CD4-positive, alpha-beta T cell treated with Interleukin-17A for 1 hour (primary cell): Measurements from ENCODE around the gene RETREG3.
"Not testable (repeated sequence)": the region's sequence is repeated elsewhere in the genome, so short reads cannot be mapped to it uniquely, and the experiment has no call there.

Experiments
- DNase-seq: peaks from one replicate; pipeline ENCODE4 v3.0.0-alpha.2; 2020

Gene RETREG3

GRCh38 chr17:42609182-42609813, at the start of gene RETREG3, which contains the start of gene TUBG1:
Gene RETREG3 (minus strand): TSS chr17:42609374. CDS start chr17:42609324, 50 bp downstream.
Gene TUBG1 (plus strand): TSS chr17:42609683. CDS start chr17:42609738, 55 bp downstream.
- DNase-seq = peak; percentile 99

DNA sequence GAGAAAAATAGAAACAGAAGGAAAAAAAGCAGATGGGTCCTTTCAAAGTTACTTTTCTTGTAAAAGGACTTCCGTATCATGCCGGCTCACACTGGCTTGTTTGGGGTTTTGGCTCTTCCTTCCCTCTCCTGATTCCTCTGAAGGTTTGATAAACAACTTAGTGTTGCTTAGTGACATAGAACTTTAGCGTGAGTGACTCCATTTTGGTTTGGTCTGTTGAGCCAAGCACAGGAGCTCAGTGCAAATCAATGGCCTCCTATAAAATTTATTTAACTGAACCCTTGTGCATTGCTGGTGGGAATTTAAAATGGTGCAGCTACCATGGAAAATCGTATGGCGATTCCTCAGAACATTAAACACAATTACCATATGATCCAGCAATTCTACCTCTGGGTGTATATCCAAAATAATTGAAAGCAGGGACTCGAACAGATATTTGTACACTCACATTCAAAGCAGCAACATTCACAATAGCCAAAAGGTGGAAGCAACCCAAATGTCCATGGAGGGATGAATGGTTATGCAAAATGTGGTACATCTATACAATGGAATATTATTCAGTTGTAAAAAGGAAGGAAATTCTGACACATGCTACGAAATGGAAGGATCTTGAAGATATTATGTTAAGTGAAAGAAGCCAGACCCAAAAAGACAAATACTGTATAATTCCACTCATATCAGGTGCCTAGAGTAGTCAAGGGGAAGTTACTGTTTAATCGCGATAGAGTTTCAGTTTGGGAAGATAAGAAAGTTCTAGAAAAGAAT, 48.8 kb upstream of the RETREG3 start:
- DNase-seq = no peak

DNA sequence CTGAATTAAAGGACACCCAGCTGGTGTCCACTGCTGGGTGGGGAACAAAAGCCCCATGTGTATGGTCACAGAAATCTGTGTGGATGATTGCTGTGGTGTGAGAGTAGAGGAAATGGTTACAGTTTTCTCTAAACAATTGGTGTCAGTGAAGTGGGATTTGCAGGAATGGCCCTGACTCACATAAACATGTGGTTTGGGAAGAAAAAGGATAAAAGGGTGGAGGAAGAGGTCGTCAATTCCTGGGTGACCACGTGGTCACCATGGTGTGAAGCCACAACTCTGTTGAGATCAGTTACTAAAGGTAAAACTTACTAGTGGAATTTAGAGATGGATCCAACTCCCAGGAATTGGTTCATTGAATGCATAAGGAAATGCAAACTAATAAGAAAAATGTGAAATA, 46.4 kb upstream of the RETREG3 start:
- DNase-seq = no peak

DNA sequence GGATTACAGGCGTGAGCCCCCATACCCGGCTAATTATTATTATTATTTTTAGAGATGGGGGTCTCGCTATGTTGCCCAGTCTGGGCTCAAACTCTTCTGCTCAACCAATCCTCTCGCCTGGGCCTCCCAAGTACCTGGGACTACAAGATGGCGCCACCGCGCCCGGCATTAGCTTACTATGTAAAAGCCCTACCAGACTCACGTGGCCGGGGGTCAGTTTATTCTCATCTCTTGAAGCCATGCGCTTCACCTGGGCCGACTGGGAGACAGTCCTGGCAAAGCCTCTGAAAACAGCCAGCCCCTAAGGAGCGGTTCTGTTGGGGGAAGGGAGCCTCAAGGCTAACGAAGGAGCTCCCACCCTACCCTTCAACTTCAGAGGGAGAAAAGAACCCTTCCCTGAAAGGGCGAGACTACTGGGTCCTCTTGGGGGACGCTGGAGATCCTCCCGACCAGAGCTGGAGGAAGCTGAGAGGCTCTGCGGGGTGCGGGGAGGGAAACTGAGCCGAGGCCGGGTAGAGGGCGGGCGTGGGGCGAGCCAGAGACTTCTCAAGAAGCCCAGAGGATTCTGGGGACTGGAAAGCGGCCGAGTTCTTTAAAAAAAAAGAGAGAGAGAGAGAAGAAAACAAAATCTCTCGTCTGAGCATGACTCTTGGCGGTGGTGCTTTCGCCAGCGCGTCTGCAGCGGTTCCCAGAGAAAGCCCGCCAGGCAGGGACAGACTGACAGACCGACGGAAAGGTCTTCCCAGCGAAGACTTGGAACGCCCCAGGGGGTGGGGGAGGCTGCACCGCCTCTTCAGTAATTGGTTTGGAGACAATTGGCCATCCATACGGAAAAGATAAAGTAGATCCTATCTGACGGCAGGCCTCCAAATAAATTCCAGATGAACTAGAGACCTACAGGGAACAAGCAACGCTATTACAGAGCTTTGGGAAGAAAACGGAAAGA, 44.3 kb upstream of the RETREG3 start:
- DNase-seq = no peak

DNA sequence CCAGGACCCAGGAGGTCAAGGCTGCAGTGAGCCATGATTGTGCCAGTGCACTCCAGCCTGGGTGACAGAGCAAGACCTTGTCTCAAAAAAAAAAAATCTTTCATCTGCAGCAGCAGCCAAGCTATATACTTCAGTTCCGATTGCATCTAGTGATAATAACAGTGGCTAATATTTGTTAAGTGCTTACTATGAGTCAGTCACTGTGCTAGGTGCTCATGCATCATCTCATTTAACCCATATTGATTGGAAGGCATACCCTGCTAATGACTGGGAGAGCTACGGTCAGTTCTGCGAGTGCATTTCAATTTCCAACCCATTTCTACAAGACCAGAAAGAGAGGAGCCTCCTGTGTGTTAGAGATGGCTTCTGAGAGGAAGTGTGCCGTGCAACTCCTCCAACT, 42.2 kb upstream of the RETREG3 start:
- DNase-seq = no peak

DNA sequence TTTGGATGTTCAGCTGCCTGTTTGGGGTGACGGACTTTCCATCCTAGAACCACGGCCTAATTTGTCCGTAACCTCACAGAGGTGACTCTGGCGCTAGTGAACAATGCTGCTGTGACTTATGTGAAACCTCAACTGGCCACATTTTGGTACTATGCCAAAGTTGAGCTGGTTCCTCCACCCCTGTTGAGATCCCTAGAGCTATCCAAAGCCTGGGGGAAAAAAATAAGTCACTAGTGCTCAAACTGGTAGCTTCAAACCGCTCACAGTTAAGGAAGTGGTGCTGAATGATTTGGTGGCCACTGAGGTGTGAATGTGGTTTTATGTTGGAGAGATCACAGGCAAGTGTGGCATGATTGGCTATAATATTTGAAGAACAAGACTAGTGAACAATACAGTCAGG, 38.6 kb upstream of the RETREG3 start:
- no peak for DNase-seq

- DNase-seq = no peak
These were observed 33.2 kb upstream of the RETREG3 start for GRCh38 chr17:42642336-42642735.

DNA sequence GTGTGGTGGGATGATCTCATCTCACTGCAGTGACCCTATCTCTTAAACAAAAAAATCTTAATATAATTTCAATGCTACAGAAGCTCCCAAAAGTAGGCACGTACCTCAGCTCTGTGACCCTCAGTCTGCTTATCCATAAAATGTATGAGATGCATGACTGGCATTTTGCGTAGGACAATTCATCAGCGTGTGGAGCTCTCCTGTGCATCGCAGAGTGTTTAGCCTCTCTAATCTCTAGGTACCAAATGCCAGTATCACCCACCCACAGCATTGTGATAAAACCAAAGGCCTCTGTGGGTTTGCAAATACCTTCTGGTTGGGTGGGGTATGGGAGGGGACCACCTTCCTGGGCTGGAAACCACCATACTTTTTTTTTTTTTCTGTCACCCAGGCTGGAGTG, 30.9 kb upstream of the RETREG3 start:
- DNase-seq = no peak

- no peak for DNase-seq
These were observed 30.4 kb upstream of the RETREG3 start for GRCh38 chr17:42639525-42640113.

- DNase-seq = no peak
These were observed 23.8 kb upstream of the RETREG3 start for GRCh38 chr17:42632949-42633444.

GRCh38 chr17:42629411-42630009, 20.3 kb upstream of the RETREG3 start:
- no peak for DNase-seq

- not testable (repeated sequence) for DNase-seq
These were observed 18.0 kb upstream of the RETREG3 start for GRCh38 chr17:42627032-42627764.

DNA sequence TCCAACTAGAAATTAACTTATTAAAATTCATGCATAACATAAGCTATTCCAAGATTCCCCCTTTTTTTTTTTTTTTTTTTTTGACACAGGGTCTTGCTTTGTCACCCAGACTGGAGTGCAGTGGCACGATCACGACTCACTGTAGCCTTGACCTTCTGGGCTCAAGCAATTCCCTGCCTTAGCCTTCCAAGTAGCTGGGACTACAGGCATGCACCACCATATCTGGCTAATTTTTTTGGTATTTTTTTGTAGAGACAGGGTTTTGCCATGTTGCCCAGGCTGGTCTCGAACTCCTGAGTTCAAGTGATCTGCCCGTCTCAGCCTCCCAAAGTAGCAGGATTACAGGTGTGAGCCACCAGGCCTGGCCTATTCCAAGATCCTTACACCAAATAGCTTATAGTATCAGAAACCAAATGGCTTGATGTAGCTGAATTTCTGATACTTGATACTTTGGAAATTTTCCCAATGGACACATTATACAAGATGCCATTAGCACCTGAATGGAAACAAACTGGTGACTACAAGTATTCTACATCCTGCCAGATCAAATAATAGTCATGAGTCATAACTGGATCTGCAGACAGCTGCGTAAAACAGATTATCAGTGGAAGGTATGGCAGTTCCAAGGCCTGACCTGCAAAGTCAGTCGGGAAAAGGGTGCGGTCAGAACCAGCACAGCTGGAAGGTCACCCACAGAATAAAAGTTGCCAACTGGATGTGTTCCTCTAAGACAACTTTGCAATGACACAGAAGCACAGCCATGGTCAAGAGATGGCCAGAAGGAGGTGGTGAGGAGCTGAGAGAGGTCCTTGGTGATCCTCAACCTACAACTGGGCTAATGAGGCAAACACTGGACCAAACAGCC, 14.8 kb upstream of the RETREG3 start:
- DNase-seq = no peak

DNA sequence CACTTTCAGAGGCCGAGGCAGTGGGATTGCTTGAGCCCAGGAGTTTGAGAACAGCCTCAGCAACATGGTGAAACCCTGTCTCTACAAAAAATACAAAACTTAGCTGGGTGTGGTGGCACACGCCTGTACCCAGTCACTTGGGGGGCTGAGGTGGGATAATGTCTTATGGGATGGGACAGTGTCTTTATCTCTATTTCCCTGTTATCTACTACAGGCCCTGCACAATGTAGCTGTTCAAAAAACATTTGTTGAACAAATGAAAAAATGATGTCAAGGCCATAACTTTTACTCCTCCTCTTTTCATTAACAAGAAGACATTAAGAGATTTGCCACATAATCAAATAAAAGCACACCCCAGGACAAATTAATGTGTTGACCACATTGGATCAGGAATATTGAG, 14.1 kb upstream of the RETREG3 start:
- DNase-seq = no peak

DNA sequence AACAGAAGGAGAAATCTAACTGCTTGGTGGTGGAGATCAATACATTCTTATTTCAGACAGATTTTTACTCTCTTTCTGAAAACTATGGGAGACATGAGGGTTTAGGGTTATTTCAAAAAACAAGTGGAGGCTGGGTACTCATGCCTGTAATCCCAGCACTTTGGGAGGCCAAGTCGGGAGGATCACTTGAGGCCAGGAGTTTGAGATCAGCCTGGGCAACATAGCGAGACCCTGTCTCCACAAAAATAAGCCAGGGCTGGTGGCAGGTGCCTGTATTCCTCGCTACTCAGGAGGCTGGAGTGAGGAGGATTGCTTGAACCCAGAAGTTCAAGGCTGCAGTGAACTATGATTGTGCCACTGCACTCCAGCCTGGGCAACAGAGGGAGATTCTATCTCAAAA, 12.8 kb upstream of the RETREG3 start:
- not testable (repeated sequence) for DNase-seq

DNA sequence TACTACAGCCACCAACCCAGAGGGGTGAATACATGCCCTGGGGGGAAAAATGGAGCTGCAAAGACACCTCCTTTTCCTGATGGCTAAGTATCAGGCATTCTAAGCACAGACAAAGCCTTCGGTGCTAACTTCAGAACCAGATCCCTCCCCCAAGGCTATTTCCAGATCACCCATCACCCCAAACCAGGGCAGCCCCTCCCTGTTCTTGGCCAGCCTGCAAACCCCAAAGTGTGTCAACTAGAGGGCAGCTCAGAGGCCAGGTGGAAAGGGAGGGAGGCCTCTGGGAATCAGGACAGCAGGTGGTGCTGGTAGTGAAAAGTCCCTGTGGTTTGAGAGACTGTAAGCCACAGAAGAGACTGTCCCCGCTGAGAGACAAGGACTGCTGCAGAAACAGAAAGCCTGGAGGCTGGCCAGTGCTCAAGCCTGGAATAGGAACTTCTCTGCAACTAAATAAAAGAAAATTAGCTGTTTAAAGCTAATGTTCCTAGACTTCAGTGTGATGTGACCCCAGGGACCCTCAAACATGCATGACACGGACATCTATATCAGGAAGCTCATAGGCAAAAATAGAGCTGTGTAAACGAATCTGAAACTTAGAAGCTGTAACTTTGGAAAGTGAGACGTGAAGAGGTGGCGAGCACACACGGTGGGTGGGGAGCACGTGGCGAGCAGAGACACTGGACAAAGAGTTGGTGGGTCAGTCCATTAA, 9.4 kb upstream of the RETREG3 start:
- no peak for DNase-seq

GRCh38 chr17:42617956-42618431, 8.8 kb upstream of the RETREG3 start:
- no peak for DNase-seq

GRCh38 chr17:42613699-42614295, 4.6 kb upstream of the RETREG3 start:
- no peak for DNase-seq

GRCh38 chr17:42612013-42612412, 2.8 kb upstream of the RETREG3 start:
- DNase-seq = no peak
